HepG2 (cell line): ENCODE measurements around the gene TRABD. TPM values are rescaled to one million over a fixed set of nuclear protein-coding genes. Genes with fewer than 3 reads are reported as not detected.
A peak's percentile ranks its signal among the peaks of the same experiment; 100 is the strongest.

Experiments
- AHR ChIP-seq: IDR thresholded peaks from 2 replicates; pipeline ENCODE4 v1.6.1; 2018; ENCODE audit warnings: missing genetic modification reagents, missing compliant biosample characterization
- ARID4A ChIP-seq: sonication (generic); formaldehyde crosslinking; IDR thresholded peaks from 2 replicates; pipeline ENCODE4 v1.5.0; 2020; ENCODE audit warnings: mild to moderate bottlenecking, missing genetic modification reagents, borderline replicate concordance
- DR1 ChIP-seq: sonication (generic); formaldehyde crosslinking; IDR thresholded peaks from 2 replicates; pipeline ENCODE4 v1.8.0; 2021; ENCODE audit warnings: mild to moderate bottlenecking, missing genetic modification reagents, inconsistent platforms
- FIP1L1 ChIP-seq: fragments of 200-400 bp; formaldehyde crosslinking; IDR thresholded peaks from 2 replicates; pipeline ENCODE4 v1.6.1; 2018; ENCODE audit warnings: low read depth, mild to moderate bottlenecking, low read length, moderate library complexity, borderline replicate concordance; ENCODE audit not compliant: insufficient read depth
- FOSL2 ChIP-seq: sonication (generic); formaldehyde crosslinking; IDR thresholded peaks from 2 replicates; pipeline ENCODE4 v1.4.0; 2020; ENCODE audit warnings: missing genetic modification reagents
- HCFC1 ChIP-seq: fragments of 150-350 bp; IDR thresholded peaks from 2 replicates; pipeline ENCODE4 v1.6.1; 2014; ENCODE audit warnings: low read depth, low read length
- HDAC2 ChIP-seq: sonication (generic); formaldehyde crosslinking; IDR thresholded peaks from 2 replicates; pipeline ENCODE4 v1.4.0; 2020; ENCODE audit warnings: missing genetic modification reagents
- HOXD1 ChIP-seq: sonication (generic); formaldehyde crosslinking; IDR thresholded peaks from 2 replicates; pipeline ENCODE4 v1.5.0; 2020; ENCODE audit warnings: missing genetic modification reagents
- MAZ ChIP-seq, 2 experiments: sonication (generic) in 1 of 2; formaldehyde crosslinking in 1 of 2; IDR thresholded peaks; 2 replicates each; pipeline versions ENCODE4 v1.5.0 to v1.6.1; 2012 to 2020; ENCODE audit warnings: low read depth in 2 of 2, mild to moderate bottlenecking in 2 of 2, borderline replicate concordance in 1 of 2, improper control_type of control experiment in 1 of 2, low read length in 1 of 2, missing genetic modification reagents in 1 of 2, moderate library complexity in 1 of 2
- MBNL3 ChIP-seq: fragments of 250-450 bp; sonication (Bioruptor Pico); conservative IDR thresholded peaks from 2 replicates; pipeline ENCODE4 v1.8.0; 2022; ENCODE audit warnings: mild to moderate bottlenecking, inconsistent platforms
- MLLT10 ChIP-seq: sonication (generic); formaldehyde crosslinking; IDR thresholded peaks from 2 replicates; pipeline ENCODE4 v1.4.0; 2020; ENCODE audit warnings: missing genetic modification reagents
- NFYB ChIP-seq: sonication (generic); formaldehyde crosslinking; IDR thresholded peaks from 2 replicates; pipeline ENCODE4 v1.4.0; 2020; ENCODE audit warnings: missing genetic modification reagents
- NPAS2 ChIP-seq: sonication (generic); formaldehyde crosslinking; IDR thresholded peaks from 2 replicates; pipeline ENCODE4 v1.8.0; 2022; ENCODE audit warnings: mild to moderate bottlenecking, missing genetic modification reagents, borderline replicate concordance
- ONECUT2 ChIP-seq: sonication (generic); formaldehyde crosslinking; IDR thresholded peaks from 2 replicates; pipeline ENCODE4 v1.4.0; 2020; ENCODE audit warnings: missing genetic modification reagents
- RFXANK ChIP-seq: IDR thresholded peaks from 2 replicates; pipeline ENCODE4 v1.6.1; 2016
- SETDB1 ChIP-seq: sonication (generic); formaldehyde crosslinking; IDR thresholded peaks from 2 replicates; pipeline ENCODE4 v1.5.1; 2020; ENCODE audit warnings: missing genetic modification reagents, mild to moderate bottlenecking, borderline replicate concordance
- SUZ12 ChIP-seq: fragments of 150-350 bp; IDR thresholded peaks from 2 replicates; pipeline ENCODE4 v1.6.1; 2014; ENCODE audit warnings: low read depth, low read length
- TCF7L2 ChIP-seq: IDR thresholded peaks from 2 replicates; pipeline ENCODE4 v1.6.1; 2011; ENCODE audit warnings: mild to moderate bottlenecking, low read depth, low read length, moderate library complexity
- ZBTB43 ChIP-seq: sonication (generic); formaldehyde crosslinking; conservative IDR thresholded peaks from 2 replicates; pipeline ENCODE4 v1.4.0; 2020; ENCODE audit warnings: missing genetic modification reagents
- ZFP91 ChIP-seq: sonication (generic); formaldehyde crosslinking; IDR thresholded peaks from 2 replicates; pipeline ENCODE4 v1.9.0; 2022; ENCODE audit warnings: missing genetic modification reagents, mild to moderate bottlenecking, borderline replicate concordance
- ZFY ChIP-seq: sonication (generic); formaldehyde crosslinking; IDR thresholded peaks from 2 replicates; pipeline ENCODE4 v1.4.0; 2020; ENCODE audit warnings: missing genetic modification reagents
- ZMYM3 ChIP-seq: sonication (generic); formaldehyde crosslinking; IDR thresholded peaks from 2 replicates; pipeline ENCODE4 v1.5.1; 2020; ENCODE audit warnings: mild to moderate bottlenecking, missing genetic modification reagents
- ZNF263 ChIP-seq: sonication (generic); formaldehyde crosslinking; IDR thresholded peaks from 2 replicates; pipeline ENCODE4 v1.4.0; 2020; ENCODE audit warnings: missing genetic modification reagents
- ZNF781 ChIP-seq: sonication (generic); formaldehyde crosslinking; IDR thresholded peaks from 2 replicates; pipeline ENCODE4 v1.5.1; 2020; ENCODE audit warnings: borderline replicate concordance, mild to moderate bottlenecking, missing genetic modification reagents; ENCODE audit errors: not compliant biosample characterization
- polyA plus RNA-seq, 8 experiments: library from polyadenylated mRNA; depleted of rRNA in 3 of 8; stranded (reverse) in 7 of 8; unstranded in 1 of 8; fragments of >200 nt; fragmentation: Illumina TruSeq in 4 of 8; extraction: Trizol in 4 of 8; gene quantifications; 2 replicates each; pipeline versions ENCODE4 v1.2.1 to v1.2.3, GENCODE V29; 2011 to 2016; ENCODE audit warnings: low read depth in 4 of 8, missing spikeins in 1 of 8, mixed read lengths in 1 of 8; ENCODE audit not compliant: insufficient read depth in 1 of 8
- total RNA-seq, 5 experiments: library from RNA; depleted of rRNA; stranded (reverse); fragments of >200 nt; fragmentation: Illumina TruSeq; extraction: Trizol; gene quantifications; 2 replicates each; pipeline ENCODE4 v1.2.3, GENCODE V29; 2016; ENCODE audit warnings: low read depth in 1 of 5

TRABD gene
- total and polyA plus RNA-seq, 2 of the 13 experiments (the other 11 are each of a cell fraction or from before 2014, with no cell fraction given), result 21.5 to 28.9 TPM

- no peak for TF ChIP-seq AHR (CRISPR knock-in tag)
- no peak for TF ChIP-seq RFXANK (CRISPR knock-in tag)
- TF ChIP-seq FIP1L1, result no peak
- no peak for TF ChIP-seq SETDB1 (CRISPR knock-in tag)
- peak; percentile 40; the same call in 1 of the 2 replicates for TF ChIP-seq SUZ12
- TF ChIP-seq ZMYM3 (CRISPR knock-in tag), result peak; percentile 89
- peak; percentile 48; the same call in 1 of the 2 replicates for TF ChIP-seq ZFP91 (CRISPR knock-in tag)
- no peak for TF ChIP-seq ZBTB43 (CRISPR knock-in tag)
- TF ChIP-seq ZNF263, result no peak
- no peak for TF ChIP-seq MBNL3
- TF ChIP-seq HCFC1, result peak; percentile 74
- TF ChIP-seq NFYB (CRISPR knock-in tag), result no peak
- no peak for TF ChIP-seq HOXD1 (CRISPR knock-in tag)
- peak; percentile 7; the same call in 1 of the 2 replicates for TF ChIP-seq ZFY (CRISPR knock-in tag)
- no peak for TF ChIP-seq DR1 (CRISPR knock-in tag)
- no peak for TF ChIP-seq NPAS2 (CRISPR knock-in tag)
- TF ChIP-seq FOSL2 (CRISPR knock-in tag), result 0 out of 2 replicates have a peak, but pooled peaks have one; percentile 12
- TF ChIP-seq ARID4A, result 0 out of 2 replicates have a peak, but pooled peaks have one; percentile 10
- TF ChIP-seq MLLT10, result no peak
- TF ChIP-seq MAZ (IDR thresholded peaks at IDR 0.05; ENCODE audit: borderline replicate concordance, low read depth, low read length), result peak; percentile 29; the same call in 1 of the 2 replicates
- no peak for TF ChIP-seq MAZ (CRISPR knock-in tag; IDR thresholded peaks at IDR 0.05; ENCODE audit: low read depth)
- TF ChIP-seq TCF7L2, result no peak
- TF ChIP-seq HDAC2 (CRISPR knock-in tag), result peak; percentile 29; the same call in 1 of the 2 replicates
- TF ChIP-seq ZNF781, result no peak
- TF ChIP-seq ONECUT2, result no peak
Measured at GRCh38 chr22:50185375-50186087, at the start of gene TRABD (continued).
